NCI-H2081 (cell line): ENCODE results near the gene RHOJ.
A peak's percentile ranks its signal among the peaks of the same experiment; 100 is the strongest.

ENCODE experiments used
- DNase-seq, 2 experiments: peaks; one replicate each; lab custom pipeline; 2025; lab: John Stamatoyannopoulos, UW

The RHOJ gene

DNA sequence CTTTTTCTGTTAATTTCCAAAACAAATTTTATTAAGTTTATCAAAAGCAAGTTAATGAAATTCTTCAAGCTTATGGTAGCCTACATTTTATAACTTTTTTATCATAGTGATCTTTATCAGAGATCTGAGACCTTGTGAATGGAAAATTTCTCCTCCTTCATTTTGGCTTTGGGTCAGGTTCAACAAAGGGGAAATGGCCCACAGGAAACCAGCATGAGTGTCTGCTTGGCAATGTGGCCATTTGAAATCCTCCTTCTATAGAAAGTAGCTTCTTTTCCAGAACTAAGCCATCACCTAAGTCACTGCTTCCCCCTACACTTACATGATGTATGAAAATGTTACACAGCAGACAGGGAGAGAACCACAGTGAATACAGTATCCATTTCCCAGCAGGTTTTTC is 1.6 kb downstream of the RHOJ start:
- peak in 1 of 2 experiments; percentile 22 for DNase-seq

DNA sequence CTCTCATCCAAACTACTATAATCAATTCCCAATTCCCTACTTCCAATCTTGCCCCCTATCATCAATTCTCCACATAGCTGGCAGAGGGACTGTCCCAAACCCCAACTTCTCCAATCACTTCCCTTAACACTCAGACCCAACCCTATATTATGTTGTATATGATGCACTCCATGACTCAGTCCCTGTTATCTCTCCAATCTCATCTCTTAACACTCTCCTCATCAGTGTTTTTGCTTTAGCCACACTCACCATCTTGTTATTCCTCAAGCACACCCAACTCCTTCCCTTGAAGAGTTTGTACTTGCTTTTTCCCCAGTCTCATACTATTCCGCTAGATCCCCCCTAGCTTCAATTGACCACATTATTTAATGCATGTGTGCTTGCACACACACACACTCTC is 4.9 kb downstream of the RHOJ start:
- no peak for DNase-seq

DNA sequence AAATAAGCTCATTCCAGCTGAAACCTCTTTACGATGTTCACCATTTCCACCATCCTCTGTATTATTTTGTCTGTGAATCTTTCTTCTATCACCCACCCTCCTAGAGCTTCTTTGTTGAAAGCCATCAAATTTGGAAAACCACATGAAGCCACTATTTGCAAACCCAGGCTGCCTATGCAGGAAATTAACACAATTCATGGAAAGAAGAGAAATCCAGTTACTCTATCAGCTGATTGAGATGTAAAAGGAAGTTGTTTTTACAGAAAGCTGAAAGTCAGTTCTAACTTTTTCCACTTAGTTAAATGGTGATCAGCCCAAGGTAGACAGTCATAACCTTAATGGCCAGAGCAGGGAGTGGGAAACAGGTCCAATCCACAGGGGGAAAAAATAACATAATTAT is 6.6 kb downstream of the RHOJ start:
- DNase-seq = no peak

GRCh38 chr14:63212209-63212608 is 8.0 kb downstream of the RHOJ start:
- no peak for DNase-seq

- peak in 1 of 2 experiments; percentile 16 for DNase-seq
Observed at GRCh38 chr14:63212776-63213500, 8.7 kb downstream of the RHOJ start.

- no peak for DNase-seq
Observed at GRCh38 chr14:63214417-63215196, 10.4 kb downstream of the RHOJ start.

GRCh38 chr14:63220526-63220925 is 16.3 kb downstream of the RHOJ start:
- no peak for DNase-seq

GRCh38 chr14:63223596-63223995 is 19.4 kb downstream of the RHOJ start:
- no peak for DNase-seq

GRCh38 chr14:63224196-63224595 is 20.0 kb downstream of the RHOJ start:
- DNase-seq = peak; percentile 6 to 7

- no peak for DNase-seq
Observed at GRCh38 chr14:63228217-63228616, 24.0 kb downstream of the RHOJ start.

- DNase-seq = no peak
Observed at GRCh38 chr14:63229330-63230059, 25.3 kb downstream of the RHOJ start.

DNA sequence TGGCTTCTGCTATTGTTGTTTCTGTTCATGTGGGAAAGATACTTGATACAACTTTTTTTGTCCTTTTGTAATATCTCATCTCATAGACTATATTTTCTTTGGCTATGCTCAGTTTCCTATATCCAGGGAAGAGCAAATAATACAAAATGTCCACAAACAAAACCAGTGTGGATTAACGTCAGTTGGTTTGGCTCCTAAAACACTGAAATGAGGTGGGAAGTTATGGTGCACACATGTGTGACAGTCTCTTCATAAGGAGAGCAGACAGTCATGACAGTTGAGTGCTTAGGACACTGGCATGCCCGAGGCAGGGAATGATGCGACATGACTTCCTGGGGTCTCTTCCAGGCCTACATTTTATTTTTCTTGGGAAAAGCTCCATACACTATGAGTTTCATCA is 27.5 kb downstream of the RHOJ start:
- no peak for DNase-seq

DNA sequence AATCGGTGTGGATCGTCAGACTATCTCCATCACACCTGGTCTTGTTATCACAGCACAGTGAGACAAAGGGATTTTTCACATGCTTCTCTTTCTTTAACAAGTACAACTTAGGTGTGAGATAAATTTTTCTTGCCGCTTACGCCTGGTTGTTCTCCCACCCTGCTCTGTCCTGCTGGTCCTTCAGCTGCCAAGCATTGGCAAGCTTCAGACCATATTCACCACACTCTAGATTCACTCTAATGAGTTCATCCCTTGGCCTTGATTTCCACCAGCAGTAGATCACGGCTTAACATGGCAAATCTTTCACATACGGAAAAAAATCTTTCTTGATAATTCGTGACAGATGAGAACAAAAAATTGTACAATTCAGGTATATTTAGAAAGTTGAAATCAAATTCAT is 33.5 kb downstream of the RHOJ start:
- no peak for DNase-seq

GRCh38 chr14:63240221-63240620 is 36.0 kb downstream of the RHOJ start:
- DNase-seq = no peak

GRCh38 chr14:63241096-63241495 is 36.9 kb downstream of the RHOJ start:
- DNase-seq = no peak

DNA sequence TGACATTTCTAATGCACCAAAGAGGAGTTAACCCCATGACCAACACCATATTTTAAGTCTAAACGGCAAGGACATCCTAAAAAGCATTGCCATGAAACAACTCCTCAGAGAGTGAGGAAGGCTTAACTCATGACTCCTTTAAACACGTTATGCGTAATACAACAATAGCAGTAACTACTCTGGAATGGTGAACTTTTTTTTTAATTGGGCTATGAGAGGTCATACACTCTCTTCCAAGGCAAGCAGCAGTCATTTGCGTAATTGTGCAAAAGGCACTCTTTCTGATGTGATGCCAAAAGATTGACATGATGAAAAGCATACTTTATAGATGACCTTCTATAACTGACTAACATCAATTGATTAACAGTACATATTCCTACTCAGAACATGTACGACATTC is 39.4 kb downstream of the RHOJ start:
- DNase-seq = no peak

DNA sequence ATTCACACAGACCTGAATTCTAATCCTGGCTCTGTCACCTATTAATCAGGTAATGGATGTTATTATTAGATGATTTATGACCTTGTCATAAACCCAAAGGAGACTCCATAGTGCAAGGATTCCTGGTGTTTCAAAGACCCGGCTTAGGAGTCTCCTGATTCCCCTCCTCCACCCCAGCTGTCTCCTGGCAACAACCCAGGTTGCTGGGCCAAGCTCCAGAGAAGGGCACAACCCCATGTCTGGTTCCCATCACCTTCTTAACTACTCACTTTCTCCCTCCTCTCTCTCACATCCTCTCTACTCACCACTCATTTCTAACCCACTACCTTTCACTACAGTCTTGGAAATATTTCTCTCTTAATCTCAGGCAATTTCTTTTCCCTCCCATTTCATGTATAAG is 41.6 kb downstream of the RHOJ start:
- no peak for DNase-seq

GRCh38 chr14:63248211-63248610 is 44.0 kb downstream of the RHOJ start:
- no peak for DNase-seq

GRCh38 chr14:63249092-63249491 is 44.8 kb downstream of the RHOJ start:
- DNase-seq = no peak

DNA sequence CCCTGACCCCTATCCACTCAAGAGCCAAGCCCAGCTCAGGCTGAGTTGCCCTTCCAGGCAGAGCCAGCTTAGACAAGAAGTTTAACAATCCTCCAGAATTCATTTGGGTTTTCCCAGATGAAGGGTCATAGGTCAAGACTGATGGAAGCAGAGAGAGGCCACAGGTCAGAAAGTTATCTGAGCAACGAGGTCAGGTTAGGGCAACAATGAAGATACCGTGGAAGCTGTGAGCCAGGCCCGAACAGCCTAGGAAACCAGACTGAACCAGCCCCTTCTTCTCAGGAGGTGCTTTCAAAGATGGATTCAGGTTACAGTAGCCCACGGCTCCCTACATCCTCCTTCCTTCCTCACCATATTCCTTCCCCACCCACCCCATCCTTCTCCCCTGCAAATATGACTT is 53.1 kb downstream of the RHOJ start:
- DNase-seq = no peak

DNA sequence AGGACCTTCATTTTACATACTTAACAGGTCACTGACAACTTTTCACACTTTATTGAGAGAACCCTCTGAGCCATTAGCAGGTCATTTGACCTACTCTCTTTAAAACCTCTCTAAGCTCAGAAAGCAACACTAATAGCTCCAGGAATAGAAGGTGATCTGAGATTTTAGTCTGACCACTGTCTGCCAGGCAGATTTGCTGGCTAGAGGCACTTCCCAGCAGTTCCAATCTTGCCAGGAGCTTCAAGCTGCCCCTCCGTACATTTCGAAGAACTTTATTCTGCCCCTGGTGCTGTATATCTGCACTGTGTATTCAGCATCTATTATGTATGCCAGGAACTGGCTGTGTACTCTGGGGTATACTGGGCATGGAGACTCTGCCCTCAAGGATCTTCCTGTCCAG is 58.2 kb downstream of the RHOJ start:
- no peak for DNase-seq

DNA sequence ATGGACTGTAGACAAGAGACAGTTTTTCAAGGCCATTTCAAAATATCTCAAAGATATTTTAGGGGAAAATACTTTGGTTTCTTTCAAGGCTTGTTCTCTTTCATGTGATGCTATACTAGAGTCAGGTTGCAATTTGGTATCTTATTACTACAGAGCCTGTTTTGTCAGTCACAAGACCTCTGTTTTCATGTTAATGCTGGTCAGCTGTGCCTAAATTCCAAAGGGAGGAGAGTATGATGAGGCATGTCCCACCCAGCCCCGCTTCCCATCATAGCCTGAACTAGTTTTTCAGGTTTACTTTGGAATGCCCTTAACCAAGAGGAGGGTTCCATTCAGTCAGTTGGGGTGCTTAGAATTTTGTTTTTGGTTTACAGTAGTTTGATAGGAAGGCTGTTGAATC is 61.9 kb downstream of the RHOJ start:
- DNase-seq = no peak

DNA sequence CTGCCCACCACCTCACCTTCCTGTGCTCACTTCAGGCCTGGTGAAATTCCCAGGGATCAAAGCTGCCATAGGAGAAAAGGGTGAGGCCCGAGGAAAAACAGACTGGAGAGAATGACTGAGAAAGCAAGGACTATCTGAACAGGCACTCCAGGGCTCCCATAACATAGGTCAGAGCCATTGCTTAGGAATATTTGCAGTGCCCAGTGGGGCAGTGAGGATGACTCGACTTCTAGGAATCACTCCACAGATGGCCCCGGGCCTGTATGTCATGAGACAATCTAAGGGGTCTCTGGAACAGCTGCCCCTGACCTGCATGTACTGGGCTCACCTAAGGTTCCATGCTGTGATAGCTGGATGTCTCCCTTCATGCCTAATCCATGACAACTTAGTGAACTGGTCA is 62.9 kb downstream of the RHOJ start:
- no peak for DNase-seq
